Coronary artery (tissue), 2 donors: ENCODE measurements around the gene BSN.

Experiments
- DNase-seq: peaks from one replicate; pipeline ENCODE4 v3.0.0-alpha.2; 2017; ENCODE audit warnings: low spot score
- H3K27ac ChIP-seq, 2 donors: fragments of 200-600 bp; sonication (generic); one replicate each; pipeline ENCODE4 v1.5.1; 2016 to 2019
- H3K4me3 ChIP-seq: fragments of 200-600 bp; sonication (generic); 2 replicates; pipeline ENCODE4 v1.5.1; 2016; ENCODE audit warnings: mild to moderate bottlenecking, moderate library complexity
- TF ChIP-seq, protein P1 (sequence below): fragments of 200-600 bp; sonication (generic); IDR thresholded peaks from one replicate; pipeline ENCODE4 v1.5.1; 2019; ENCODE audit warnings: antibody characterized with exemption

The BSN gene, protein sequence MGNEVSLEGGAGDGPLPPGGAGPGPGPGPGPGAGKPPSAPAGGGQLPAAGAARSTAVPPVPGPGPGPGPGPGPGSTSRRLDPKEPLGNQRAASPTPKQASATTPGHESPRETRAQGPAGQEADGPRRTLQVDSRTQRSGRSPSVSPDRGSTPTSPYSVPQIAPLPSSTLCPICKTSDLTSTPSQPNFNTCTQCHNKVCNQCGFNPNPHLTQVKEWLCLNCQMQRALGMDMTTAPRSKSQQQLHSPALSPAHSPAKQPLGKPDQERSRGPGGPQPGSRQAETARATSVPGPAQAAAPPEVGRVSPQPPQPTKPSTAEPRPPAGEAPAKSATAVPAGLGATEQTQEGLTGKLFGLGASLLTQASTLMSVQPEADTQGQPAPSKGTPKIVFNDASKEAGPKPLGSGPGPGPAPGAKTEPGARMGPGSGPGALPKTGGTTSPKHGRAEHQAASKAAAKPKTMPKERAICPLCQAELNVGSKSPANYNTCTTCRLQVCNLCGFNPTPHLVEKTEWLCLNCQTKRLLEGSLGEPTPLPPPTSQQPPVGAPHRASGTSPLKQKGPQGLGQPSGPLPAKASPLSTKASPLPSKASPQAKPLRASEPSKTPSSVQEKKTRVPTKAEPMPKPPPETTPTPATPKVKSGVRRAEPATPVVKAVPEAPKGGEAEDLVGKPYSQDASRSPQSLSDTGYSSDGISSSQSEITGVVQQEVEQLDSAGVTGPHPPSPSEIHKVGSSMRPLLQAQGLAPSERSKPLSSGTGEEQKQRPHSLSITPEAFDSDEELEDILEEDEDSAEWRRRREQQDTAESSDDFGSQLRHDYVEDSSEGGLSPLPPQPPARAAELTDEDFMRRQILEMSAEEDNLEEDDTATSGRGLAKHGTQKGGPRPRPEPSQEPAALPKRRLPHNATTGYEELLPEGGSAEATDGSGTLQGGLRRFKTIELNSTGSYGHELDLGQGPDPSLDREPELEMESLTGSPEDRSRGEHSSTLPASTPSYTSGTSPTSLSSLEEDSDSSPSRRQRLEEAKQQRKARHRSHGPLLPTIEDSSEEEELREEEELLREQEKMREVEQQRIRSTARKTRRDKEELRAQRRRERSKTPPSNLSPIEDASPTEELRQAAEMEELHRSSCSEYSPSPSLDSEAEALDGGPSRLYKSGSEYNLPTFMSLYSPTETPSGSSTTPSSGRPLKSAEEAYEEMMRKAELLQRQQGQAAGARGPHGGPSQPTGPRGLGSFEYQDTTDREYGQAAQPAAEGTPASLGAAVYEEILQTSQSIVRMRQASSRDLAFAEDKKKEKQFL (N-terminal part only)

DNA sequence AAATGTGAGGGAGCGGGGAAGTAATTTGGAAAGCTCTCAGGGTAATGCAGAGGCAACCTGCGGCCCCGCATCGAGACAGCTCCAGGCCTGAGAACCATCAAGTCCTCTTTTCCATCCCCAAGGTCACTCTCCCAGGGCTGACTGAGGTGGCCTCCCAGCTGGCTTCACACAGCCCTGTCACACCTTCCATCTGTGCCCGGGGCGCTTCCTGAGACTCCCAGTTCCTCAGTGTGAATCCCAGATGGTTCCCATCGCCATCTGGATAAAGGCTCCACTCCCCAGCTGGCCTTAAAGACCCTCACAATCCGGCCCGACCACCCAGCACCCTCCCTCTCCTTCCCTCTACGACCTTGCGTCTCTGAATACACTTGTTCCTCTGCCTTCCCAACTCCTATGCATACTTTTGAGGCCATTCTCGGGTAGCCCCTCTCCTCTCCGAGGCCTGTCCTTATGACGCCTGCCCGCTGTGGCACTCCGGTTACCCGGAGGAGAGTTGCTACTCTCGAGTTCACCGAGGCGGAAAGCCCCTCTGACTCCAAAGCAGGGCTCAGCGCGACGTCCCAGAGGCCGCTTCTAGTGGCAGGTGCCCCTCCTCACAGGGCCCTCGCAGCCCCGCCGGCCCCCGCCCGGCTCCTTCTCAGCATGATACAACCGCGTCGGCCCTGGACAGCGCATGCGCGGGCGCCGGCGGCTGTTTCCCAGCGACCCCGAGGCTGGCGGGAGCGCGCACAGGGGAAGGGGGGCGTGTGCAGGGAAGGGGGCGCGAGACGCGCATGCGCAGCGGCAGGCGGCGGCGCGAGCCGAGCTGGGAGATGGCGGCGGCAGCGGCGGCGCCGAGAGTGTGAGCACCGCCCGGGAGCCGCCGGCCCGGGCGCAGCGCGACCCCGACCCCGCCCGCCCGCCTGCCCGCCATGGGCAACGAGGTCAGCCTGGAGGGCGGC lies at the start of gene BSN:
BSN (plus strand) TSS at position 786 of the 941 bp plus-strand sequence; CDS start at position 912, 126 bp downstream.
- Histone ChIP-seq H3K27ac (peak within 1 kb of the TSS; percentile 16 to 71), H3K4me3 (peak within 1 kb of the TSS; percentile 75)
- TF ChIP-seq, protein P1, sequence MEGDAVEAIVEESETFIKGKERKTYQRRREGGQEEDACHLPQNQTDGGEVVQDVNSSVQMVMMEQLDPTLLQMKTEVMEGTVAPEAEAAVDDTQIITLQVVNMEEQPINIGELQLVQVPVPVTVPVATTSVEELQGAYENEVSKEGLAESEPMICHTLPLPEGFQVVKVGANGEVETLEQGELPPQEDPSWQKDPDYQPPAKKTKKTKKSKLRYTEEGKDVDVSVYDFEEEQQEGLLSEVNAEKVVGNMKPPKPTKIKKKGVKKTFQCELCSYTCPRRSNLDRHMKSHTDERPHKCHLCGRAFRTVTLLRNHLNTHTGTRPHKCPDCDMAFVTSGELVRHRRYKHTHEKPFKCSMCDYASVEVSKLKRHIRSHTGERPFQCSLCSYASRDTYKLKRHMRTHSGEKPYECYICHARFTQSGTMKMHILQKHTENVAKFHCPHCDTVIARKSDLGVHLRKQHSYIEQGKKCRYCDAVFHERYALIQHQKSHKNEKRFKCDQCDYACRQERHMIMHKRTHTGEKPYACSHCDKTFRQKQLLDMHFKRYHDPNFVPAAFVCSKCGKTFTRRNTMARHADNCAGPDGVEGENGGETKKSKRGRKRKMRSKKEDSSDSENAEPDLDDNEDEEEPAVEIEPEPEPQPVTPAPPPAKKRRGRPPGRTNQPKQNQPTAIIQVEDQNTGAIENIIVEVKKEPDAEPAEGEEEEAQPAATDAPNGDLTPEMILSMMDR = no peak
- DNase-seq = peak; percentile 90

DNA sequence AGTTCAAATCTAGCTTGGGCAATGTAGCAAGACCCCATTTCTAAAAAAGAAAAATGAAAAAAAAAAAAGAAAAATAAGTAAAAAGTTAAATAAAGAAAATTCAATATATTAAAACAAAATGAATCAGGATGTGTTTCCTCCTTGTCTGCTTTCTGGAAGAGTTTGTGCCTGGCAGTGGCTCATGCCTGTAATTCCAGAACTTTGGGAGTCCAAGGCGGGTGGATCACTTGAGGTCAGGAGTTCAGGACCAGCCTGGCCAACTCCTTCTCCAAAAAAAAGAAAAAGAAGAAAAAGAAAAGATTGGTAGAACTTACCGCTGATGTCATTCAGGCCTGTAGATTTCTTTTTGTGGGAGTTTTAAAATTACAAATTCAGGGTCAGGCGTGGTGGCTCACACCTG lies 47.4 kb upstream of the BSN start:
- Histone ChIP-seq H3K27ac (no peak overlapping the region), H3K4me3 (no peak overlapping the region)
- TF ChIP-seq, protein P1 = no peak
- DNase-seq = no peak

DNA sequence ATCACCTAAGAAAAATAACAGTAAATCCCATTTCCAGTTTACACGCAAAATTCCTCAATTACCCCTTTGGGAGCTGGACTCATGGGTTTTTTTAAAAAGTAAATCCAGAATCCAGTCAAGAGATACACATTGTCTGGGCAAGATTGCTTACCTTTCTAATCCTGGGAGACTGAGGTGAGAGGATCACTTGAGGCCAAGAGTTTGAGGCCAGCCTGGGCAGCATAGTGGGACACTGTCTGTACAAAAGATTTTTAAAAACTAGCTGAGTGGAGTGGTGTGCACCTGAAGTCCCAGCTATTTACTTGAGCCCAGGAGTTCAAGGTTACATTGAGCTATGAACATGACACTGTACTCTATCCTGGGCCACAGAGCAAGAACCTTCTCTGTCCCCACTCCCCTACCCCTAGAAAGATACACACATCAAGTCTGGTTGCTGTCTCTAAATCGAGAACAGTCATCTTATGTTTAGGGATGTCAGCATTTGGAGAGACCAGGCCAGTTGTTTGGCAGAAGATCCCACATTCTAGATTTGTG lies 45.2 kb upstream of the BSN start:
- TF ChIP-seq, protein P1 = no peak
- Histone ChIP-seq H3K27ac (no peak overlapping the region), H3K4me3 (no peak overlapping the region)
- DNase-seq = no peak

DNA sequence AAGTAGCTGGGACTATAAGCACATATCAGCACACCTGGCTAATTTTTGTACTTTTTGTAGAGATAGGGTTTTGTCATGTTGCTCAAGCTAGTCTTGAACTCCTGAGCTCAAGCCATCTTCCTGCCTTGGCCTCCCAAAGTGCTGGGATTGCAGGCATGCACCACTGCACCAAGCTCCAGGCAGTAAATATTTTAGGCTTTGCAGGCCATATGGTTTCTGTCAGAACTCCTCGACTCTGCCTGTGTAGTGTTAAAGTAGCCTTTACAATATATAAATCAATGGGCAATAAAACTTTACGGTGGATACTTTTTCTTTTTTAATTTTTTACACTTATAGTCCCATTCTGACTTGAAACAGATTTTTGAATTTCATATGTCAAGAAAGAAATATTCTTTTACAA lies 42.6 kb upstream of the BSN start:
- DNase-seq = no peak
- no peak overlapping the region for H3K27ac ChIP-seq
- TF ChIP-seq, protein P1 = no peak

DNA sequence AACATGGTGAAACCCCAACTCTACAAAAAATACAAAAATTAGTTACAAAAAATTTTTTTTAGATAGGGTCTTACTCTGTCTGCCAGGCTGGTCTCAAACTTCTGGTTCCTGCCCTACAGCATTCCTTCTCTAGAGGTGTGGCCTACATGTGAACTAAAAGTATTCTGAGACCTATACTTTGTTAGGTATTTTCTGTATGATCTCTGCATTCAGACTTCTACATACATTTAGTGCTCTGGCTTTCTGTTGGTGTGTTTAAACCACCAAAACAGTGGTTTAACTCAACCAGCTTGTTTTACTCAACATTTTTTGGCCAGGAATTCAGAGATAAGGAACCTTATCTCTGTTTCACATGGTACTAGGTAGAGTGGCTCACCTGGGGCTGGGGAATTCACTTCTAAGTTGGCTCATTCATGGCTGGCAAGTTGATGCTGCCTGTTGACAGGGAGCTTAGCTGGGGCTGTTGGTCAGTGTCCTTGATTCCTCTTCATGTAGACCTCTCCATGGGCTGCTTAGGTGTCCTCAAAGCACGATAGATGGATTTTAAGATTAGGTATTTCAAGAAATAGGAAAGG lies 41.4 kb upstream of the BSN start:
- no peak for DNase-seq
- TF ChIP-seq, protein P1 = no peak
- Histone ChIP-seq H3K4me3 (no peak overlapping the region), H3K27ac (no peak overlapping the region)

More for the DNA sequence above, 42.6 kb upstream of the BSN start:
- H3K4me3 ChIP-seq = no peak overlapping the region
